Right lobe of liver (tissue), 4 donors: ENCODE data around the gene GRIN2A.

Source experiments
- POLR2A ChIP-seq: fragments of 450-650 bp; IDR thresholded peaks from one replicate; pipeline ENCODE4 v1.6.1; 2017; ENCODE audit warnings: antibody characterized with exemption, mild to moderate bottlenecking
- TF ChIP-seq, protein P1 (sequence below), 4 donors: fragments of 200-600 bp in 3 of 4; fragments of 450-650 bp in 1 of 4; IDR thresholded peaks; one replicate each; pipeline versions ENCODE4 v1.5.1 to v1.8.0; 2016 to 2022; ENCODE audit warnings: antibody characterized with exemption in 4 of 4, mild to moderate bottlenecking in 2 of 4
- donor health status: DM: no; HTN: no; CAD: no.
- donor health status: DM: no; HTN: no; CAD: no.
- donor health status: DM: no; HTN: yes; CAD: no.

- TF ChIP-seq POLR2A, result no peak
- TF ChIP-seq, protein P1, sequence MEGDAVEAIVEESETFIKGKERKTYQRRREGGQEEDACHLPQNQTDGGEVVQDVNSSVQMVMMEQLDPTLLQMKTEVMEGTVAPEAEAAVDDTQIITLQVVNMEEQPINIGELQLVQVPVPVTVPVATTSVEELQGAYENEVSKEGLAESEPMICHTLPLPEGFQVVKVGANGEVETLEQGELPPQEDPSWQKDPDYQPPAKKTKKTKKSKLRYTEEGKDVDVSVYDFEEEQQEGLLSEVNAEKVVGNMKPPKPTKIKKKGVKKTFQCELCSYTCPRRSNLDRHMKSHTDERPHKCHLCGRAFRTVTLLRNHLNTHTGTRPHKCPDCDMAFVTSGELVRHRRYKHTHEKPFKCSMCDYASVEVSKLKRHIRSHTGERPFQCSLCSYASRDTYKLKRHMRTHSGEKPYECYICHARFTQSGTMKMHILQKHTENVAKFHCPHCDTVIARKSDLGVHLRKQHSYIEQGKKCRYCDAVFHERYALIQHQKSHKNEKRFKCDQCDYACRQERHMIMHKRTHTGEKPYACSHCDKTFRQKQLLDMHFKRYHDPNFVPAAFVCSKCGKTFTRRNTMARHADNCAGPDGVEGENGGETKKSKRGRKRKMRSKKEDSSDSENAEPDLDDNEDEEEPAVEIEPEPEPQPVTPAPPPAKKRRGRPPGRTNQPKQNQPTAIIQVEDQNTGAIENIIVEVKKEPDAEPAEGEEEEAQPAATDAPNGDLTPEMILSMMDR (IDR thresholded peaks at IDR 0.05), result no peak
These were observed 365.6 kb downstream of the GRIN2A start for GRCh38 chr16:9816644-9817043.
